Activated CD8-positive, alpha-beta memory T cell treated with anti-CD3 and anti-CD28 coated beads for 48 hours (primary cell): ENCODE data around the gene TRPV4.
"Not testable (repeated sequence)": the region's sequence is repeated elsewhere in the genome, so short reads cannot be mapped to it uniquely, and the experiment has no call there.

ENCODE experiments used
- DNase-seq, 3 experiments: peaks; one replicate each; pipeline ENCODE4 v3.0.0-alpha.2; 2020; ENCODE audit warnings: low read depth in 2 of 3, low spot score in 2 of 3

The TRPV4 gene

GRCh38 chr12:109861689-109862314 is 28.6 kb upstream of the TRPV4 start:
- DNase-seq: no peak

GRCh38 chr12:109860977-109861376 is 27.8 kb upstream of the TRPV4 start:
- no peak for DNase-seq

GRCh38 chr12:109858764-109859163 is 25.6 kb upstream of the TRPV4 start:
- no peak for DNase-seq

GRCh38 chr12:109857715-109858114 is 24.5 kb upstream of the TRPV4 start:
- no peak for DNase-seq

GRCh38 chr12:109855377-109855776 is 22.2 kb upstream of the TRPV4 start:
- no peak for DNase-seq

GRCh38 chr12:109850518-109850917 is 17.3 kb upstream of the TRPV4 start:
- DNase-seq: not testable (repeated sequence)

- DNase-seq: no peak
These were observed 14.0 kb upstream of the TRPV4 start for GRCh38 chr12:109847142-109847735.

GRCh38 chr12:109845824-109846205 is 12.6 kb upstream of the TRPV4 start:
- no peak for DNase-seq

- DNase-seq: peak; percentile 76 to 98 (median 93)
These were observed 12.0 kb upstream of the TRPV4 start for GRCh38 chr12:109844983-109845823.

- DNase-seq: no peak
These were observed 10.9 kb upstream of the TRPV4 start for GRCh38 chr12:109844091-109844490.

GRCh38 chr12:109842021-109842420 is 8.8 kb upstream of the TRPV4 start:
- no peak for DNase-seq

- no peak for DNase-seq
These were observed 8.2 kb upstream of the TRPV4 start for GRCh38 chr12:109841356-109841755.

- no peak for DNase-seq
These were observed 7.3 kb upstream of the TRPV4 start for GRCh38 chr12:109840305-109841074.

GRCh38 chr12:109839444-109839843 is 6.2 kb upstream of the TRPV4 start:
- no peak for DNase-seq

GRCh38 chr12:109836916-109837315 is 3.7 kb upstream of the TRPV4 start:
- DNase-seq: no peak

- no peak for DNase-seq
These were observed 2.6 kb upstream of the TRPV4 start for GRCh38 chr12:109835827-109836226.

GRCh38 chr12:109832541-109833306 is 474 bp downstream of the TRPV4 start:
- no peak for DNase-seq

GRCh38 chr12:109831929-109832328 is 1.3 kb downstream of the TRPV4 start:
- no peak for DNase-seq

- DNase-seq: no peak
These were observed 1.8 kb downstream of the TRPV4 start for GRCh38 chr12:109831365-109831764.

- no peak for DNase-seq
These were observed 2.5 kb downstream of the TRPV4 start for GRCh38 chr12:109830718-109831117.

GRCh38 chr12:109830267-109830666 is 2.9 kb downstream of the TRPV4 start:
- no peak for DNase-seq
